Esophagus muscularis mucosa (tissue), 4 donors: ENCODE results near the gene FBXO10. TPM values are rescaled to one million over a fixed set of nuclear protein-coding genes. Genes with fewer than 3 reads are reported as not detected.

Source experiments
- DNase-seq: peaks from one replicate; pipeline ENCODE4 v3.0.0-alpha.2; 2017; ENCODE audit errors: extremely low spot score
- H3K27ac ChIP-seq, 4 donors: fragments of 200-600 bp; sonication (generic); replicated peaks in 1 of 4; 1 replicate in 3 of 4; 2 replicates in 1 of 4; pipeline ENCODE4 v1.5.1; 2016 to 2019; ENCODE audit warnings: mild to moderate bottlenecking in 1 of 4
- H3K27me3 ChIP-seq, 4 donors: fragments of 200-600 bp; sonication (generic); one replicate each; pipeline versions ENCODE4 v1.5.1 to v1.6.0; 2016 to 2019
- H3K36me3 ChIP-seq, 4 donors: fragments of 200-600 bp; sonication (generic); one replicate each; pipeline ENCODE4 v1.5.1; 2016 to 2019
- H3K4me1 ChIP-seq, 4 donors: fragments of 200-600 bp; sonication (generic); one replicate each; pipeline ENCODE4 v1.5.1; 2016 to 2019
- H3K4me3 ChIP-seq, 4 donors: fragments of 200-600 bp; sonication (generic); 1 replicate in 2 of 4; 2 replicates in 2 of 4; pipeline ENCODE4 v1.5.1; 2016 to 2019; ENCODE audit warnings: mild to moderate bottlenecking in 4 of 4, moderate library complexity in 1 of 4
- H3K9me3 ChIP-seq, 4 donors: fragments of 200-600 bp; sonication (generic); 1 replicate in 3 of 4; 2 replicates in 1 of 4; pipeline ENCODE4 v1.5.1; 2016 to 2019
- CTCF ChIP-seq, 3 experiments: fragments of 200-600 bp in 2 of 3; fragments of 450-650 bp in 1 of 3; sonication (generic) in 2 of 3; IDR thresholded peaks; one replicate each; pipeline ENCODE4 v1.5.1; 2017 to 2019; ENCODE audit warnings: antibody characterized with exemption in 3 of 3, mild to moderate bottlenecking in 2 of 3, moderate library complexity in 1 of 3
- EP300 ChIP-seq: sonication (generic); formaldehyde crosslinking; IDR thresholded peaks from one replicate; pipeline ENCODE4 v1.6.1; 2017; ENCODE audit warnings: antibody characterized with exemption
- POLR2A ChIP-seq: fragments of 450-650 bp; IDR thresholded peaks from one replicate; pipeline ENCODE4 v1.6.1; 2017; ENCODE audit warnings: antibody characterized with exemption, moderate library complexity, mild to moderate bottlenecking, low read depth
- POLR2AphosphoS5 ChIP-seq, 2 donors: sonication (generic); formaldehyde crosslinking; IDR thresholded peaks; one replicate each; pipeline ENCODE4 v1.6.1; 2017; ENCODE audit warnings: antibody characterized with exemption in 2 of 2
- WGBS: methylation state at CpG from one replicate; pipeline ENCODE4 v1.1.5; 2018; 5-methylcytosine and 5-hydroxymethylcytosine counted together
- intact Hi-C: fragments of 100-400 bp; cut with DNase I; formaldehyde crosslinking; loops from one replicate; pipeline ENCODE4 v1.15.1; 2023
- total RNA-seq, 4 donors: library from RNA; depleted of rRNA; stranded (reverse); fragments of >200 nt; gene quantifications; one replicate each; pipeline versions ENCODE4 v1.1.0 to v1.2.1, GENCODE V29; 2016

FBXO10 gene
- total RNA-seq, 4 donors from 2014 or later = 5.5 to 11.2 (median 9.0) TPM

- TF ChIP-seq EP300 = no peak
- no peak for TF ChIP-seq CTCF (IDR thresholded peaks at IDR 0.05)
- no peak for TF ChIP-seq POLR2A
- no peak for TF ChIP-seq POLR2AphosphoS5 (IDR thresholded peaks at IDR 0.05)
- no peak for DNase-seq
- intact Hi-C loops = no loop called here
- no peak overlapping the region for H3K27ac ChIP-seq
- no peaks in the 10 kb centered on the region for H3K9me3 ChIP-seq
- no peaks in the 10 kb centered on the region for H3K4me1 ChIP-seq
- H3K27me3 ChIP-seq = no peaks in the 10 kb centered on the region
- WGBS = 84% methylated on average over 3 of the region's 3 CpGs
- H3K36me3 ChIP-seq = peaks cover 20 to 58% (median 49%) of the 10 kb centered on the region in 4 donors
- no peak overlapping the region for H3K4me3 ChIP-seq
These were observed 35.5 kb downstream of the FBXO10 start for GRCh38 chr9:37540634-37541033.

GRCh38 chr9:37539634-37540033 lies 36.5 kb downstream of the FBXO10 start:
- Histone ChIP-seq H3K36me3 (peaks cover 20 to 65% (median 55%) of the 10 kb centered on the region in 4 donors), H3K4me1 (no peaks in the 10 kb centered on the region), H3K27me3 (no peaks in the 10 kb centered on the region), H3K27ac (no peak overlapping the region), H3K4me3 (no peak overlapping the region), H3K9me3 (no peaks in the 10 kb centered on the region)
- DNase-seq = no peak
- intact Hi-C loops = no loop called here
- no peak for TF ChIP-seq EP300
- no peak for TF ChIP-seq POLR2AphosphoS5 (IDR thresholded peaks at IDR 0.05)
- no peak for TF ChIP-seq CTCF (IDR thresholded peaks at IDR 0.05)
- TF ChIP-seq POLR2A = no peak

GRCh38 chr9:37538099-37538498 lies 38.1 kb downstream of the FBXO10 start:
- Histone ChIP-seq H3K4me3 (no peak overlapping the region), H3K9me3 (no peaks in the 10 kb centered on the region), H3K36me3 (peaks cover 20 to 70% (median 57%) of the 10 kb centered on the region in 4 donors), H3K27ac (no peak overlapping the region), H3K4me1 (no peaks in the 10 kb centered on the region), H3K27me3 (no peaks in the 10 kb centered on the region)
- no peak for TF ChIP-seq EP300
- no peak for TF ChIP-seq POLR2AphosphoS5 (IDR thresholded peaks at IDR 0.05)
- no peak for TF ChIP-seq CTCF (IDR thresholded peaks at IDR 0.05)
- no peak for TF ChIP-seq POLR2A
- intact Hi-C loops = no loop called here
- DNase-seq = no peak
- 90% methylated on average over 7 of the region's 7 CpGs for WGBS

GRCh38 chr9:37534901-37535300 lies 41.3 kb downstream of the FBXO10 start:
- H3K4me3 ChIP-seq = no peak overlapping the region
- no peaks in the 10 kb centered on the region for H3K4me1 ChIP-seq
- no peak for DNase-seq
- TF ChIP-seq POLR2A (no peak), EP300 (no peak)
- WGBS = 84% methylated on average over 10 of the region's 10 CpGs
- intact Hi-C loops = no loop called here
- no peak overlapping the region for H3K27ac ChIP-seq
- H3K9me3 ChIP-seq = no peaks in the 10 kb centered on the region
- H3K36me3 ChIP-seq = peaks cover 34 to 78% (median 62%) of the 10 kb centered on the region in 4 donors
- H3K27me3 ChIP-seq = no peaks in the 10 kb centered on the region

- H3K4me1 ChIP-seq = no peaks in the 10 kb centered on the region
- no peak overlapping the region for H3K4me3 ChIP-seq
- no peaks in the 10 kb centered on the region for H3K9me3 ChIP-seq
- WGBS = 95% methylated on average over 7 of the region's 7 CpGs
- no peak for TF ChIP-seq CTCF (IDR thresholded peaks at IDR 0.05)
- TF ChIP-seq EP300 = no peak
- TF ChIP-seq POLR2AphosphoS5 (IDR thresholded peaks at IDR 0.05) = no peak
- no peak for TF ChIP-seq POLR2A
- no peak overlapping the region for H3K27ac ChIP-seq
- H3K27me3 ChIP-seq = no peaks in the 10 kb centered on the region
- DNase-seq = no peak
- H3K36me3 ChIP-seq = peaks cover 34 to 80% (median 65%) of the 10 kb centered on the region in 4 donors
- intact Hi-C loops = no loop called here
These were observed 41.8 kb downstream of the FBXO10 start for GRCh38 chr9:37534412-37534811.
